Measurements from ENCODE around the gene SKI. TPM values are rescaled to one million over a fixed set of nuclear protein-coding genes. Genes with fewer than 3 reads are reported as not detected.

Gene SKI
- total RNA-seq, 6 donors from 2014 or later, result 57.3 to 108 (median 96.9) TPM

GRCh38 chr1:2339206-2340085, 111.3 kb downstream of the SKI start:
- H3K36me3 ChIP-seq, result no peaks in the 10 kb centered on the region

GRCh38 chr1:2340086-2340917, 112.2 kb downstream of the SKI start:
- ATAC-seq (ENCODE audit: low FRiP score in 2 of 2) (no peak), DNase-seq (peak in 1 of 2 donors; percentile 64)
- Histone ChIP-seq H3K27me3 (no peaks in the 10 kb centered on the region), H3K27ac (no peak overlapping the region), H3K4me3 (no peak overlapping the region), H3K36me3 (no peaks in the 10 kb centered on the region), H3K9me3 (no peaks in the 10 kb centered on the region), H3K4me1 (no peaks in the 10 kb centered on the region)
- 88 to 89% methylated on average over 12 to 24 of the region's 24 CpGs for WGBS, 2 donors
- no peak for TF ChIP-seq CTCF (IDR thresholded peaks at IDR 0.05)
- no peak for TF ChIP-seq POLR2A (IDR thresholded peaks at IDR 0.05)
- no peak for TF ChIP-seq POLR2AphosphoS5 (IDR thresholded peaks at IDR 0.05)
- no peak for TF ChIP-seq EP300 (IDR thresholded peaks at IDR 0.05)

More at GRCh38 chr1:2339206-2340085, 111.3 kb downstream of the SKI start:
- no peaks in the 10 kb centered on the region for H3K27me3 ChIP-seq
- no peaks in the 10 kb centered on the region for H3K9me3 ChIP-seq
- H3K4me1 ChIP-seq, result no peaks in the 10 kb centered on the region
- H3K4me3 ChIP-seq, result no peak overlapping the region
- ATAC-seq (ENCODE audit: low FRiP score in 2 of 2), result no peak
- no peak overlapping the region for H3K27ac ChIP-seq
- DNase-seq, result peak in 1 of 2 donors; percentile 82
- 81 to 88% methylated on average over 17 to 45 of the region's 45 CpGs for WGBS, 2 donors
- TF ChIP-seq CTCF (IDR thresholded peaks at IDR 0.05), result no peak
- TF ChIP-seq EP300 (IDR thresholded peaks at IDR 0.05), result no peak
- TF ChIP-seq POLR2AphosphoS5 (IDR thresholded peaks at IDR 0.05), result no peak
- TF ChIP-seq POLR2A (IDR thresholded peaks at IDR 0.05), result no peak

GRCh38 chr1:2340918-2341254, 112.8 kb downstream of the SKI start:
- 94 to 95% methylated on average over 12 to 14 of the region's 14 CpGs for WGBS, 2 donors
- DNase-seq (peak in 1 of 2 donors; percentile 68), ATAC-seq (ENCODE audit: low FRiP score in 2 of 2) (no peak)
- Histone ChIP-seq H3K27ac (no peak overlapping the region), H3K4me3 (no peak overlapping the region), H3K36me3 (no peaks in the 10 kb centered on the region), H3K4me1 (no peaks in the 10 kb centered on the region), H3K27me3 (no peaks in the 10 kb centered on the region), H3K9me3 (no peaks in the 10 kb centered on the region)
- TF ChIP-seq POLR2A (IDR thresholded peaks at IDR 0.05), result no peak
- no peak for TF ChIP-seq EP300 (IDR thresholded peaks at IDR 0.05)
- TF ChIP-seq CTCF (IDR thresholded peaks at IDR 0.05), result no peak
- no peak for TF ChIP-seq POLR2AphosphoS5 (IDR thresholded peaks at IDR 0.05)

- Histone ChIP-seq H3K36me3 (no peaks in the 10 kb centered on the region), H3K4me3 (no peak overlapping the region), H3K9me3 (no peaks in the 10 kb centered on the region), H3K27ac (no peak overlapping the region), H3K4me1 (no peaks in the 10 kb centered on the region), H3K27me3 (no peaks in the 10 kb centered on the region)
- peak in 1 of 2 donors; percentile 76 for DNase-seq
- WGBS, 2 donors, result 90 to 93% methylated on average over 24 to 26 of the region's 29 CpGs
- no peak for ATAC-seq (ENCODE audit: low FRiP score in 2 of 2)
- TF ChIP-seq POLR2A (IDR thresholded peaks at IDR 0.05) (no peak), POLR2AphosphoS5 (IDR thresholded peaks at IDR 0.05) (no peak), EP300 (IDR thresholded peaks at IDR 0.05) (no peak), CTCF (IDR thresholded peaks at IDR 0.05) (no peak)
Measured at GRCh38 chr1:2341706-2342383, 113.7 kb downstream of the SKI start.

All from upper lobe of left lung (tissue), 6 donors.